GM21528 (cell line): ENCODE results near the gene FBH1.
A peak's percentile ranks its signal among the peaks of the same experiment; 100 is the strongest.

Experiments used
- ATAC-seq: cut with Tn5 transposase; IDR thresholded peaks from one replicate; pipeline ENCODE4 v1.9.1; 2021; ENCODE audit warnings: mild to moderate bottlenecking, moderate library complexity; ENCODE audit not compliant: unreplicated experiment, low FRiP score

The FBH1 gene

DNA sequence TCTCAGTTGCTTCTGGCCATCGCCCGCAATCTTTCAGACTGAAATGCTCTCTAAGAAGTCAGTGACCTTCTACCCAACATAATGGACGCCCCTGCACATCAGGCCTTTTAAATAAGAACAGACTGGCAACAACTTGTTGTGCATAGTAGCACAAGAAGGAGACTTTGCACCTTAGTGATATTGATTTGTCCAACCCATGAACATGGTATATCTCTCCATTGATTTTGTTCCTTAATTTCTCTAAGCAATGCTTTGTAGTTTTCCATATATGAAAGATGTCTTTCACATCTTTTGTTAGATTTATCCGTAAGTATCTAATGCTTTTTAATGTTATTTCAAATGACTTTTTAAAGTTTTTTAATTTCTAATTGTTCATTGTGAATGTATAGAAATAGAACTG is 83.0 kb downstream of the FBH1 start:
- ATAC-seq: no peak

DNA sequence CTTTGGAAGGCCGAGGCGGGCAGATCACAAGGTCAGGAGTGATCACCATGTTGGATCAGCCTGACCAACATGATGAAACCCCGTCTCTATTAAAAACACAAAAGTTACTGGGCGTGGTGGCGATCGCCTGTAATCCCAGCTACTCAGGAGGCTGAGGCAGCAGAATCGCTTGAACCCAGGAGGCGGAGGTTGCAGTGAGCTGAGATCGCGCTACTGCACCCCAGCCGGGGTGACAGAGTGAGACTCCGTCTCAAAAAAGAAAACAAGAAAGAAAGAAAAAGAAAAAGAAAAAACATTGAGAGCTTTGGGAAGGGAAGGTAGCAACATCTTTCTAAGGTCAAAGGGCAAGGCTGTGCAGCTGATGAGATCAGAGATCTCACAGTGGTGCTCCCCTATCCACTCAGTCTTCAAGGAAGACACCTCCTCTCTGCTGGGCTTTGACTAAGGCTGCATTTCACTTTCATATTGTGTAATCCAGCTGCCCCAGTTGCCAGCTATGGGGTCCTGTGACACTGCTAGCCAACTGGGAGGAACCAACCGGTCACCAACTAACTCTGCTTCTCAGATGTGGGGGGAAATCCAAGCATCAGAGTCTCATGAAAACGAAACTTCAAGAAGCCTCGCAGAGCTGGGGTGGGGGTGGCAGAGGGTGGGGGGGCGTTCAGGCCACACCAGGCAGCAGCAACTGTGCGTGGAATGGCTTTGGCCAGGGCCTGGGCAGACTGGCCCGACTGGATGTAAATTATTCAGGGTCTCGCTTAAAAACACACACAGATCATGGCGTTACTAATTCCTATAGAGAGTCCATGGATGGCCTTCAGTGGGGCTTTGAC is 85.8 kb downstream of the FBH1 start:
- ATAC-seq: peak; percentile 58

DNA sequence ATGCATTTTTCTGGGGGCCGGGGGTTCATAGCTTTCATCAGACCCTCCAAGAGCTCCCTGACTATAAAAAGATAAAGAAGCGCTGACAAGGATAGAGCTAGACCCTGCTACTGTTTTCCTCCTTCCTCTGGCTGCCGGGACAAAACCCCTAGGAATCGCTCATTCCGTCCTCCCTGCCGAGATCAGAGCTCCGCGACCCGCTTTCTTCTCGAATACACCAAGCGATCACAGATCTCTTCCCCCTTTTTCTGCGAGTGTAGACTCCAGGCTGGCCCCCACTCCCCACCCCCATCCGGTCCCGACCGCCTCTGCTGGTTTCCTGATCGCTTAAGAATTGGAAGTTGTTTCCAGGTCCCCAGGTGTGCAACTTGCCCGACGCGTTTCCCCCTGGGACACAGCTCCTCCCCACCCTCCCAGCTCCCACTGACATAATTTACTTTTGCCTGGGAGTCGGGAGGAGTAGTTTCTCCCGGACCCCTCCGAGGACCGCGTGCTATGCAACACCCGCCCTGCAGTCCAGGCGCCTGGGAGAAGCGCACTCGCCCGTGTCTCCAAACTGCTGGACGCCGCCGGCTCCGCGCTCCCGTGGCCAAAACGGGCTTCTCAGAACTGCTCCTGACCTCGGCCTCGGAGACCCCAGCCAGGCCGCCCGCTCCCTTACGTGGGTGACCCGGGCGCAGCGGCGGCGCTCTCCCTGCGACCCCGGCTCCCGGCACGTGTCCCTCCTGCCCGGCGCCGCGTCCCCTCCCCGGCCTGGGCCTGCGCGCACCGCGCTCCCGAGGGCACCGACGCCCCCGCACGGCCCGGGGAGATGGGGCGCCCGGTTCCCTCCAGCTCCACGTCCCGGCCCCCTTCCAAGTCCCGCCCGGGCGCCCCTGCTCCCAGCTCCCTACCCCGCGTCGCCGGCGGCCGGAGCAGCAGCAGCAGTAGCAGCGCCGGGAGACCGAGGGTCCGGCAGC is 86.7 kb downstream of the FBH1 start:
- ATAC-seq: peak; percentile 22

DNA sequence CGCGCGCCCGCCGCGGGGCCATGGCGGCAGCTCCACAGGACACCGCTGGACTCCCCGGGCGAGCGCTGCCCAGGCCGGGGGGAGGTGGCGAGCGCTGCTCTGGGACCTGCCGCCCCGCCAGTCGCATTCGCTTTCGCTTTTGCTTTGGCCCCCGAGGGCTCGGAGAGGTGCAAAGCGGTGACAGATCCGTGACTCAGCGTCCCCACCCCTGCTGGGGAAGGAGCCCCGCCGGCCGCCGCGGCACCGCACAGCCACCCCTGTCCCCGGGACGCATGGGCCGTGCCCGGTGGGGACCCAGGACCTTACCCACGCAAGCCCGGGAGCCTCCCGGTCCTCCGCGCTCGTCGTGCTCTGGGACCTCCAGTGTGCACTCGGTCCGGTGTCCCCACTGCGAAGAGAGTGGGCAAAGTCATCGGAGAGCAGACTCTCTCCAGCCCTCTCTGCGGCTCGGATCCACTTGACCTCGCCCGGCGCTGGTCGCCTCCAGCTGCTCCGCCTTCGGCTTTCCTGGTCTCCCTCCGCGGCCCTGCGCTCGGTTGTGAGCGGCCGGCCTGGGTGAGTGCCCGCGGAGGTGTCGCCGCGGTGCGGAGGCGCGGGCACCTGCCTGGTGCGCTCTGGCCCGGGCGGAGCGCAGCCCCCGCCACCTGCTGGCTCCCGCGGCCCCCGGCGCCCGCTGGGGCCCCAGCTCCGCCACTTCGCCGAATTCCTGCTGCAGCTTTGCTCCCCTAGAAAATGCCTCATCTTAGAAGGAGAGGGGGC is 87.6 kb downstream of the FBH1 start, which contains the start of gene IL15RA:
IL15RA (minus strand) TSS at position 73 of the 759 bp plus-strand sequence; CDS start at position 22, 51 bp downstream.
- ATAC-seq: peak; percentile 69

DNA sequence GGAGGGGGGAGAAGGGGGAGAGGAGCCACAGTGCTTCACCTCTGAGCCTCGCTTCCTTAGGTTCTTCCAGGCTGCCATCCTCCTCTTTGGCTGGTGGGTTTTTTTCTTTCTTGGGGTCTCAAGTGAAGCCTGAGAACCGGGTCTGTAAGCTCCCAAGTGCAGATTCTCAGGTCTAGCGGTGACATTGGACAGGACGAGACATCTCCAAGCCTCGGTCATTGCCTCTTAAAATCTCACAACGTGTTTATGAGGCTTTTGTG is 88.1 kb downstream of the FBH1 start:
- no peak for ATAC-seq

DNA sequence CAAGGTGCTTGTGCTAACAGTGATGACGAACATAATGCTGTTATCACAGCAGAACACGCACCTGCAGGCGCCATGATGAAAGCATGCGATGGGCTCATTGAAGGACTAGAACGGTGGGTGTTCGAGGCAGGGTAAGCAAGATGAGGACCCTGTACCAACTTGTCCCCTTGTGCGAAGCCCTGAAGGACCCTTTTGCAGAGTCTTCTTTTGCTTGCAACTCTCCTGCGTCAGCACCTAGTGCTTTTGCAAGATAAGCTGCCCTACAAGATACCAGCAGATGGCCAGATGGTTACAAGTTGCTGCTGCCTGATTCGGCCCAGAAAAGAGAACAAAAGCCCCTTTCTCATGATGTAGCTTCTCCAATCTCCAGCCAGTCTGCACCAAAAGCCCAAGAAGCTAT is 91.5 kb downstream of the FBH1 start:
- no peak for ATAC-seq

DNA sequence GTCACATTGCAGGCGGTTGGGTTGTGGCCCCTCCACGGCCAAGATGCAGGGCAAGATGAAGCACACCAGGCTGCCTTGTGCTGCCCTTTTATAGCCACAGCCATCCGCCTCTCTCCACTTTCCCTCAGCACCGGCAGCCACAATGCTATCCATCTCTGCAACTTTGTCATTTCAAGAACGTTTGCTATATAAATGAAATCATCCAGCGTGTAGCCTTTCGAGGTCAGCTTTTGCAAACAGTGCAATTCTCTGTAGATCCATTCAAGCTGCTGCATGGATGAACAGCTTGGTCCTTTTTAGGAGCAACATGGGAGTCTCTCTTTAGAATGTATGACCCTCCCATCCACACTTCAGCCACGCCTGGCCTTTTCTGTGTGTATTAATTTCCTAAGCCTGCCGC is 93.7 kb downstream of the FBH1 start:
- ATAC-seq: no peak

DNA sequence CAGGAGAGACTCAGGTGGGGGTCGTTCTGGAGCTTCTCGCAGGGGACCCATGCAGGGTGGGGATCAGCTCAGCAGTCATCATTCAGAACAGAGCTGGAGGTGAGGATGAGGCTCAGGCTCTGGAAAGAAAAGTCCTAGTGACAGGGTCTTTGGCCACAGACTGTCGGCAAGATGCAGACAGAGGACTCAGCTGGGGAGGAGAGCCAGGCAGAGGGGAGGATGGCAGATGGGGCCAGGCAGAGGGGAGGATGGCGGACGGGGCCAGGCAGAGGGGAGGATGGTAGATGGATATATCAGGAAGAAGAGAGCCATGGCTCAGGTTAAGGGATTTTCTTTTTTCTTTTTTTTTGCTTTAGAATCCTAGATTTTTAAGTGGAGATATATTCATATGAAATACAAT is 95.0 kb downstream of the FBH1 start:
- no peak for ATAC-seq
